Aorta (tissue), 5 donors: ENCODE results near the gene ENHO. TPM values are rescaled to one million over a fixed set of nuclear protein-coding genes. Genes with fewer than 3 reads are reported as not detected.

Source experiments
- ATAC-seq: fragments of 200-7000 bp; cut with Tn5 transposase; one replicate; pipeline ENCODE4 v1.9.1; 2022; ENCODE audit warnings: moderate library complexity; ENCODE audit not compliant: low FRiP score
- DNase-seq, 2 donors: peaks; one replicate each; pipeline ENCODE4 v3.0.0-alpha.2; 2020
- H3K27ac ChIP-seq, 2 donors: one replicate each; pipeline ENCODE4 v1.5.1; 2013; ENCODE audit warnings: low read length in 2 of 2, mild to moderate bottlenecking in 2 of 2, moderate library complexity in 2 of 2, control low read depth in 1 of 2, inconsistent platforms in 1 of 2, low read depth in 1 of 2
- H3K27me3 ChIP-seq, 2 donors: one replicate each; pipeline ENCODE4 v1.6.1; 2013; ENCODE audit warnings: control low read depth in 1 of 2, low read length in 1 of 2, mild to moderate bottlenecking in 1 of 2, moderate library complexity in 1 of 2; ENCODE audit not compliant: insufficient read depth in 2 of 2, control insufficient read depth in 1 of 2
- H3K36me3 ChIP-seq, 2 donors: one replicate each; pipeline ENCODE4 v1.6.1; 2013; ENCODE audit warnings: control low read depth in 1 of 2, low read length in 1 of 2, mild to moderate bottlenecking in 1 of 2; ENCODE audit not compliant: insufficient read depth in 2 of 2, control insufficient read depth in 1 of 2
- H3K4me1 ChIP-seq, 2 donors: one replicate each; pipeline ENCODE4 v1.6.1; 2013; ENCODE audit warnings: low read length in 2 of 2, control low read depth in 1 of 2, mild to moderate bottlenecking in 1 of 2, moderate library complexity in 1 of 2; ENCODE audit not compliant: insufficient read depth in 2 of 2, control insufficient read depth in 1 of 2
- H3K4me3 ChIP-seq, 2 donors: one replicate each; pipeline ENCODE4 v1.5.1; 2013; ENCODE audit warnings: low read length in 2 of 2, control low read depth in 1 of 2, mild to moderate bottlenecking in 1 of 2
- H3K9me3 ChIP-seq: one replicate; pipeline ENCODE4 v1.6.1; 2013; ENCODE audit warnings: mild to moderate bottlenecking, low read length; ENCODE audit not compliant: control insufficient read depth
- WGBS, 2 donors: extraction: QIAGEN DNeasy Blood & Tissue Kit; methylation state at CpG; one replicate each; pipeline ENCODE4 v1.1.7; 2013; 5-methylcytosine and 5-hydroxymethylcytosine counted together
- intact Hi-C, 2 donors: fragments of 100-400 bp; cut with DNase I; formaldehyde crosslinking; loops; one replicate each; pipeline versions ENCODE4 v1.14.2 to v1.15.0; 2022
- polyA plus RNA-seq, 2 donors: library from polyadenylated mRNA; stranded (reverse); fragments of 200-250 nt; gene quantifications; one replicate each; pipeline ENCODE4 v1.2.3, GENCODE V29; 2013
- total RNA-seq, 2 donors: library from RNA; stranded (reverse); fragmentation: NEBNext Ultra II Directional; extraction: Animal tissue kit (Norgen Biotek cat#: 25700); gene quantifications; one replicate each; pipeline ENCODE4 v1.2.1, GENCODE V29; 2021
- donor health status: healthy with polysubstance abuse.
- donor health status: Bipolar disorder and iron deficiency.
- donor health status: DM: no; HTN: no; CAD: no.
- donor health status: DM: no; HTN: no; CAD: no.
- donor health status: DM: yes; HTN: yes; CAD: no.

Gene ENHO
- total and polyA plus RNA-seq, 4 donors: not detected

- WGBS, 2 donors: 17% methylated on average over 31 of the region's 31 CpGs
- H3K4me3 ChIP-seq: peak overlapping the region in 1 of 2 donors; percentile 38
- H3K36me3 ChIP-seq: no peaks in the 10 kb centered on the region
- intact Hi-C loops: loop anchor here in 1 of 2 donors (5.0 kb wide), 1 partner anchor 65 kb away; the partner anchor contains the start of genes DNAI1 and FAM219A
- ATAC-seq (no peak), DNase-seq (no peak)
- no peaks in the 10 kb centered on the region for H3K9me3 ChIP-seq
- no peaks in the 10 kb centered on the region for H3K4me1 ChIP-seq
- H3K27ac ChIP-seq: no peak overlapping the region
- no peaks in the 10 kb centered on the region for H3K27me3 ChIP-seq
These were observed 501 bp downstream of the ENHO start for GRCh38 chr9:34522091-34522887.

- ATAC-seq: no peak
- DNase-seq: no peak
- Histone ChIP-seq H3K9me3 (no peaks in the 10 kb centered on the region), H3K4me1 (no peaks in the 10 kb centered on the region), H3K27ac (no peak overlapping the region), H3K36me3 (no peaks in the 10 kb centered on the region), H3K4me3 (no peak overlapping the region), H3K27me3 (no peaks in the 10 kb centered on the region)
- 97 to 99% methylated on average over 11 of the region's 11 CpGs for WGBS, 2 donors
- intact Hi-C loops: loop anchor here in 1 of 2 donors (5.0 kb wide), 1 partner anchor 64 kb away; the partner anchor contains the start of genes DNAI1 and FAM219A
These were observed 1.3 kb downstream of the ENHO start for GRCh38 chr9:34521406-34522045.

GRCh38 chr9:34520505-34521385 is 2.0 kb downstream of the ENHO start:
- ATAC-seq (no peak), DNase-seq (no peak)
- WGBS, 2 donors: 95 to 99% methylated on average over 6 of the region's 6 CpGs
- Histone ChIP-seq H3K4me3 (no peak overlapping the region), H3K4me1 (no peaks in the 10 kb centered on the region), H3K9me3 (no peaks in the 10 kb centered on the region), H3K36me3 (no peaks in the 10 kb centered on the region), H3K27ac (no peak overlapping the region), H3K27me3 (no peaks in the 10 kb centered on the region)
- intact Hi-C loops: loop anchor here in 1 of 2 donors (5.0 kb wide), 1 partner anchor 63 kb away; the partner anchor contains the start of genes DNAI1 and FAM219A

GRCh38 chr9:34520096-34520495 is 2.7 kb downstream of the ENHO start:
- Histone ChIP-seq H3K9me3 (no peaks in the 10 kb centered on the region), H3K36me3 (no peaks in the 10 kb centered on the region), H3K27ac (no peak overlapping the region), H3K27me3 (no peaks in the 10 kb centered on the region), H3K4me3 (no peak overlapping the region), H3K4me1 (no peaks in the 10 kb centered on the region)
- DNase-seq (no peak), ATAC-seq (no peak)
- 90 to 92% methylated on average over 6 of the region's 6 CpGs for WGBS, 2 donors
- intact Hi-C loops: loop anchor here in 1 of 2 donors (5.0 kb wide), 1 partner anchor 63 kb away; the partner anchor contains the start of genes DNAI1 and FAM219A

GRCh38 chr9:34519321-34520020 is 3.3 kb downstream of the ENHO start:
- WGBS, 2 donors: 92 to 95% methylated on average over 2 of the region's 2 CpGs
- Histone ChIP-seq H3K36me3 (no peaks in the 10 kb centered on the region), H3K4me3 (no peak overlapping the region), H3K9me3 (no peaks in the 10 kb centered on the region), H3K4me1 (no peaks in the 10 kb centered on the region), H3K27ac (no peak overlapping the region), H3K27me3 (no peaks in the 10 kb centered on the region)
- DNase-seq (no peak), ATAC-seq (no peak)
- intact Hi-C loops: loop anchor here in 1 of 2 donors (5.0 kb wide), 1 partner anchor 62 kb away; the partner anchor contains the start of genes DNAI1 and FAM219A

GRCh38 chr9:34518896-34519295 is 3.9 kb downstream of the ENHO start:
- WGBS, 2 donors: 91 to 94% methylated on average over 2 of the region's 2 CpGs
- intact Hi-C loops: no loop called here
- no peak for DNase-seq
- H3K4me3 ChIP-seq: no peak overlapping the region
- ATAC-seq: no peak
- no peaks in the 10 kb centered on the region for H3K4me1 ChIP-seq
- no peaks in the 10 kb centered on the region for H3K27me3 ChIP-seq
- no peaks in the 10 kb centered on the region for H3K36me3 ChIP-seq
- no peak overlapping the region for H3K27ac ChIP-seq
- no peaks in the 10 kb centered on the region for H3K9me3 ChIP-seq

GRCh38 chr9:34518110-34518616 is 4.6 kb downstream of the ENHO start:
- Histone ChIP-seq H3K4me1 (no peaks in the 10 kb centered on the region), H3K27ac (no peak overlapping the region), H3K27me3 (no peaks in the 10 kb centered on the region), H3K4me3 (no peak overlapping the region), H3K9me3 (no peaks in the 10 kb centered on the region), H3K36me3 (no peaks in the 10 kb centered on the region)
- intact Hi-C loops: no loop called here
- no peak for DNase-seq
- no peak for ATAC-seq
- WGBS, 2 donors: 87 to 91% methylated on average over 6 of the region's 6 CpGs

GRCh38 chr9:34517185-34517584 is 5.6 kb downstream of the ENHO start:
- DNase-seq (no peak), ATAC-seq (no peak)
- Histone ChIP-seq H3K36me3 (no peaks in the 10 kb centered on the region), H3K4me3 (no peak overlapping the region), H3K27me3 (no peaks in the 10 kb centered on the region), H3K9me3 (no peaks in the 10 kb centered on the region), H3K27ac (no peak overlapping the region), H3K4me1 (no peaks in the 10 kb centered on the region)
- intact Hi-C loops: no loop called here
- WGBS, 2 donors: 84 to 85% methylated on average over 7 of the region's 7 CpGs
